GM21390 (cell line): ENCODE measurements around the gene PITRM1.

ENCODE experiments used
- ATAC-seq: cut with Tn5 transposase; IDR thresholded peaks from one replicate; pipeline ENCODE4 v1.9.1; 2021; ENCODE audit not compliant: unreplicated experiment

Gene PITRM1

DNA sequence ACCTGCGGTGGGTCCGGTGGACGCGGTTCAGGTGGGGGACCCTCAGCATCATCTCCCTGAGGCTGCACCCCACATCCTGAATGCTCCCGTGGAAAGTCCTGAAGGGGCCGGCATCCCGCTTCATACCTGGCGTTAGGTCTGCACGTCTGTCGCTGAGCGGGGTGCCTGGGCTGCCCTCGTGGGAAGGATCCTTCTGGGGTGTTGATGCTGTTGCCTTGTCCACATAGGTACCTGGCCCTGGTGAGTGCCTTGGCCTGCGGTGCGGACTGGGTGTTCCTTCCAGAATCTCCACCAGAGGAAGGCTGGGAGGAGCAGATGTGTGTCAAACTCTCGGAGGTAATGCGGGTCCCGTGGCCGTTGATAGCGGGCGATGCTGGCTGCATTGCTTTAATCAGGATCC is 67.4 kb downstream of the PITRM1 start:
- no peak for ATAC-seq

DNA sequence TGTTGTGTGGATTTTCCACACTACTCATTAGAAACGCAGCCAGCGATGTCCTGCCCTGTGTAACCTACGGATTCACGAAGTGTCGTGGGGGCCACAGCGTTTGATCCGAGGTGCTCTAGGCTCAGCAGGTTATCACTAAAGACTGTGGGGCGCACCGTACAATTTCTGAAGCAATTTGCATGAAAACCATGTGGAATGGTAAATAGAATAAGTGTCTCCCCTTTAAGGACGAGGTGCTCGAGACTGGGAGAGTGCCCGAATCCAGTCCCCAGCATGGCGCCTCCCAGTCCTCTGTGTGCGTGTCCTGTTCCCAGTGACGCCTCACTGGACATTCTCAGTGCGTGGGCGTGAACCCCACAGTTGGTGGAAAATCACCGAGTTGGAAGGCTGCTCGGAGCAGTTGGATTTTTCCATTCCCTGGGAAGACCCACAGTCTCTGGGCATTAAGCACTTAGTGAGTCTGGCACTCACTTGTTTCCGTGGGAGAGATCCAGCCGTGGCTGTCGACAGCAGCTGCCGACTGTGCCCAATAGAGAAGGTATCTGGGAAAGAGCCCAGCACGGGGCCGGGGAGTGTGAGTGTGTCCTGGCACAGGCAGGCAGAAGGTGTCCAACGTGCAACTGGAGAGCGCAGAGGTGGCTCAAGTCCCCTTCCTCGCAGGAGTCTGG is 68.2 kb downstream of the PITRM1 start:
- ATAC-seq: no peak

DNA sequence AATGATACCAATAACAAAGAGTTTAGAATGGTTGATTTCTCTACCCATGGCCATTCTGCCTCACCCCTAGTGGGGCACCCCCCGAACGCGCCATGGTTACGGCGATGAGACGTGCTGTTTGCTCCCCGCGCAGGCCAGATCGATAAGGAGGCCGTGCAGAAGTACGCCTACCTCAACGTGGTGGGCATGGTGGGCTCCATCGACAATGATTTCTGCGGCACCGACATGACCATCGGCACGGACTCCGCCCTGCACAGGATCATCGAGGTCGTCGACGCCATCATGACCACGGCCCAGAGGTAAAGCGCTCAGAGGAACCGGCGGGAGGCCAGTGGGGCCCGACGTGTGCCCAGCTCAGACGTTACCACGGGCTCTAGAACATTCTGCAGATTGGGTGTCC is 68.9 kb downstream of the PITRM1 start:
- ATAC-seq: no peak

DNA sequence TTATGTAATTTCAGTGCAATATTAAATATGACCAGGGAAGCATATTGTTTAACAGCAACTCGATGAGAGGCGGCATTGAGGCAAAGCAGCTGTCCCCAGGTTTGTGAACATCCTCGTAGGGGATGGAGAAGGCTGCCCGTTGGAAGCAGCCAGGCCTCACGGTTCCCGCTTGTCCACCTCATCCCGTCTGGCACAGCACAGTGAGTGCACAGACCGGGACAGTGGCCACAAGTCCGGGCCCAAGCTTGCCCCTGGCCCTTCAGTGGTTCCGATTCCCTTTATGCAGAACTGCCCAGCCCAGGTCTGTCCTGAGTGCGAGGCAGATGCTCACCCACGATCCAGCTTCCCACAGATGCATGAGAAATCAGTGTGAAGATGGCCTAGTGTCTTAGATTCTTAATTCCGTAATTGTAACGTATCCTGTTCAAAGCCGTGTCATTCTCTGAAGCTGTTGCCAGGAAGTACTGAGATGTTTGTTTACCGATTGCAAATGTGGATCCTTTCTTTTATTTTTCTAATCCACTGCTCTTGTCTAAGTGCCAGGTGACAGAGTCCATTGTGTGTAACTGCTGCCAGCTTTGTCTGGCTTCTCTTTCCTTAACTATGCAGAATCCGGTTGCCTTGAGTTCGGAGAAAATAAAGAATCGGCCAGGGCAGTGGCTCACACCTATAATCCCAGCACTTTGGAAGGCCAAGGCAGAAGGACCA is 69.7 kb downstream of the PITRM1 start:
- ATAC-seq: no peak

DNA sequence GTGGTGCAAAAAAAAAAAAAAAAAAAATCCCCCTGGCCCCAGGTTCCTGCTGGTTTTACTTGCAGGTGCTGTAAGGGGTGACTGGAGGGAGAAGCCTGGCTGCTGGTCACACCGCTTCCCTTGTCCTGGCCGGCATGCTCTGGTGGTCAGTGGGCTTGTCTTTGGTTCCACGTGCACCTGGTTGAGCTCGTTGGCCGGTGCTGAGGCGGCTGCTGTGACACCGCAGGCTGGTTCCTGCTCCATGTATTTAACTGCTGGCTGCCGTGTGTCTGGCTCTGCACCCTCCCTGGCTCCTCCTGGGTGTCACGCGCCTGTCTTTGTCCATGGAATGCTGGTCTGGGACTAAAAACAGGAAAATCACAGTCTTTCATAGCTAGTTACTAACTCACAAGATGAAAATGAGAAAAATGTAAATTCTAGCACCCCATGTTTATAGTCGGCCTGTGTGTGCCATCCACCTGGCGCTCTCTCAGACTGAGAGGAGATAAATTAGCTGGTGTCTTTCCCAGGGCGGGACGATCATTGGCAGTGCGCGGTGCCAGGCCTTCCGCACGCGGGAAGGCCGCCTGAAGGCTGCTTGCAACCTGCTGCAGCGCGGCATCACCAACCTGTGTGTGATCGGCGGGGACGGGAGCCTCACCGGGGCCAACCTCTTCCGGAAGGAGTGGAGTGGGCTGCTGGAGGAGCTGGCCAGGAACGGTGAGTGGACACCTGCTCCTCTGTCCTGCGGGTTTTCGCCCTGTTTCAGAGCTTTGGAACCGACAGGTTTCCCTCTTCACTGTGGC is 71.5 kb downstream of the PITRM1 start:
- ATAC-seq: no peak

DNA sequence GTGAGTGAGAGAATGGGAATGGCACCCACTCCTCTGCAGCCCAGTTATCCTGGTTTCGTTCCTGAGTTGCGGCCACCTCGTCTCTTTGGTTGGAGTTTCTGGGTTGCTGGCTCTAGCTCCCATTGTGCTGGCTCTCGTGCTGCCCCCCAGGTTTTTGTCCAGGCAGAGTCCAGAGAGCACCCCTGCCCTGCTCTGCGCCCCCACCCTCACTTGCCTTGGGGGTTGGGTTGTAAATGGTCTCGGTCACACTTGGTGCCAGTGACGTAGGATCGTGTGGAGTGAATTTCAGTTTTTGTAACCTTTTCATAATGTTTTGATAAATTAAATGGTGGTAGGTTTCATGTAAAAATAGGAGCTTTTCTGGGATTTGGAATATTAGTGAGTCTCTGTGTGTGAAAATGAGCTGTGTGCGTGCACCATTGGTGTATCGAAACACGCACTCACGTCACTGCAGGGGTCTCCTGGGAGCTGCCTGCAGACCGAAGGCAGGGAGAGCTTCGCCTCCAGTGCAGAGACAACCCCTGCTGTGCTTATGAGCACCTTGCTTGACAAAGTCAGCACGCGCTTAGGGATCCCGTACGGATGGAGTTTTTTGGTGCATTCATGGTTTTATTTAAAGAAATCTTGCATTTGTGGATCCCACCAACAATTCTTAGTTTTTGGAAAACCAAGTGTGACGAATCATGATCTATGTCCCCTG is 72.3 kb downstream of the PITRM1 start:
- ATAC-seq: no peak

DNA sequence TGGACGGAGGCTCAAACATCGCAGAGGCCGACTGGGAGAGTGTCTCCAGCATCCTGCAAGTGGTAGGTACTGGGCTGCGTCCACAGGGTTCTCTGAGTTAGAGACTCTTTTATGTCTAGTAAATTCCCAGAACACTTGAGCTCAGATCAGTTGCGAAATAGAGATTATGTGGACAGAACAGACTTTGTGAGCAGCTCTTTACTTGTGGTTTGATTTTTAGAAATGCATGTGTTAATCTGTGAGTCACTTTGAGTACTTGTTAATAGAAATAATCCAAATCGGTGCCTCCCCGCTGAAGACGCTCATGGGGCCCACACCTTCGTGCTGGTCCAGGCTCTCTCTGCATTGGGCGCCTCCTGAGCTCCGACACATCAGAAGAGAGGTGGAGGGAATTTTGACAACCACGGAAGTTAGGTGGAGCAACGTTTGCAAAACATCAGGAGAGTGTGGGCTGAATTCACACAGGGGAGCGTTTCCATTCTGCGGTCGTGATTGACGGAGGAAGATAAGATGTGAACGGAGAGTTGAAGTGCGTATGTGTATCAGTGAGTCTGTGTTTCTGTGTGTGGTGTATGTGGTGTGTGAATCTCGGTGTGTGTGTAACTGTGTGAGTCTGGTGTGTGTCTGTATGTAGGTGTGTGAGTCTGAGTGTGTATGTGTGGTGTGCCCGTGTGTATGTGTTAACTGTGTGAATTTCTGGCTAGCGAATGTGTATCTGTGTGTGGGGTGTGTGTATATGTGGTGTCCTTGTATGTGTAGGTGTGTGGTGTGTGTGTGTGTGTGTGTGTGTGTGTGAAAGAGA is 73.1 kb downstream of the PITRM1 start:
- no peak for ATAC-seq

DNA sequence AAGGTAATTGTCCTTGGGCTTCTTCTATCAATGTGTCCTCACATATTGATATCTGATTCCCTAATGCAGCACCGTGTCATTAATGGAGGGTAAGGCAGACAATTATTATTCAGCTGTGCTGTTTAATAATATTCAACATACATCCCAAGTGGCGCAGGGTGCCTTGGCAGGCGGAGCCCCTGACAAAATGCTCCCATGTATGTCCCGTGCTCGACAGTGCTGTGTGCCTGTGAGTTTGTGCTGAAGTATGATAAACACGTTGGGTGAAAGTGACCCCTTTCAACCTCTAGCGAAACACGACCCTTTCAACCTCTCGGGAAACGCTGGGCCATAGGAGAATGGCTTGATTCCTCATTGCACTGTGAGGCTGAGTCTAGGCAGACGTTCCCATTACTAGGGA is 73.9 kb downstream of the PITRM1 start:
- no peak for ATAC-seq

DNA sequence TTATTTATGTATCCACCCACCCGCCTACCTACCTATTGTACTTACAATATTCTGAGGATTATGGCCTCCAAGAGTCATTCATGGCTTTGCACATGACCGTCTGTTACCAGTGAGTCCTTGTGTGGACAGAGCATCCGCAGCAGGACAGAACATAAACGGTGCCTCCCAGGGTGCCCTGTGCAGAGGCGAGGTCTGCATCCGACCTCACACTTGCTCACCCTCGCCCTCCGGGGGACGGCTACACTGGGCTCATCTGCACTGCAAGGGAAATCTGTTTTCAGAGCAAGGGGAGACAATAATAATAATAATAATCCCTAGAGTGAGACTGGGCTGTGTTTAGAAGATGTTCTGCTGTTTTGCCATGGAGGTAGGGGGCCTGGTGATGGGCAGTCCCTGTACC is 75.4 kb downstream of the PITRM1 start:
- no peak for ATAC-seq

DNA sequence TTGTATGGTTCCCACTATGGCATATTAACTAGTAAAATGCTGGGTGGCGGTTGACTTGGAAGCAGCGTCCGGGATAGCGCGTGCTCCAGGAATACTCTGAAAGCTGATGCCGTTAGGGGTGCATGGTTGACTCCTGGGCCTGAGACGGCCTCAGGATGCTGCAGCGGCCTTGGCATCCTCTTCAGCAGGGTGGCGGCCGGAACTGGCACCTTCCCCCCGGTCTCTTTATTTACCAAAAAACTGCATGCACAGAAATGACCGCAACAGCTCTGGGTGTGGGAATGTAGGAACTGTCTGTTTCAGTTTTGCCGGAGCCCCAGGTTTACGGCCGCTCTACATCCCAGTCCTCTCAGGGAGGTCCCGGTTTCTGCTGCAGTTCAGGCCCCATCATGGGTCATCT is 76.4 kb downstream of the PITRM1 start:
- no peak for ATAC-seq

DNA sequence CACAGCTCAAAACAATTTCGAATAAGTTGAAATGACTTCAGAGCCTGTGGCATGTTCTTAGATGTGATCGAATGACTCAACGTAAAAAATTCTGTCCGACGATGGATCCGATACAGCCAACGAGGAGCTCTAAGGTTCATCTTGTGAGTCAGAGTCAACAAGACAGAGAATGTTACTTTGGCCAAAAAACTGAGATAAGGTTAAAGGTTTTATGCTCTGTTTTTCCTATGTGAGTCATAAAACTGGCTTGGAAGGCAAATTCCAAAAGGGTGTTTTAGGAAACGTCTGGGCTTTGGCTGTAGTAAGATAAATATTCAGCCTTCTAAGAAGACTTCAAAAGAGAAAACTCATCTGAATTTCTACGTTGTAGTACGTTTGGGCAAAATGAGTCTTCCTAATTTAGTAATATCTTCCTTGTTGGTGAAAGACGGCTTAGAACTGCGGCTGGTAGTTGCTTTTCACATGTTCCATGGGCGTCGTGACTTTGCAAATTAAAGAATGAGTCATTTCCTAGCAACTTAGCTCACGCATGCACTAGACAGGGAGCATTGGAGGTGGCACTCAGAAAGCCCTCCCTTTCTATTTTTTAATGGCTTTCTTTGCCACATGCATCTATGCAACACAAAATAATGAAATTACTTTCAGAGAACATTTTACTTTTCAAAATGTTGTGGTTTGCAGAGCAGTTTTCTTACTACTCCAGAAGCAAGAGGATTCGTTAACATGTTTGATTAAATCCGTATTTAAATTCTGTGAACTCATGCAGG is 77.0 kb downstream of the PITRM1 start:
- ATAC-seq: no peak

DNA sequence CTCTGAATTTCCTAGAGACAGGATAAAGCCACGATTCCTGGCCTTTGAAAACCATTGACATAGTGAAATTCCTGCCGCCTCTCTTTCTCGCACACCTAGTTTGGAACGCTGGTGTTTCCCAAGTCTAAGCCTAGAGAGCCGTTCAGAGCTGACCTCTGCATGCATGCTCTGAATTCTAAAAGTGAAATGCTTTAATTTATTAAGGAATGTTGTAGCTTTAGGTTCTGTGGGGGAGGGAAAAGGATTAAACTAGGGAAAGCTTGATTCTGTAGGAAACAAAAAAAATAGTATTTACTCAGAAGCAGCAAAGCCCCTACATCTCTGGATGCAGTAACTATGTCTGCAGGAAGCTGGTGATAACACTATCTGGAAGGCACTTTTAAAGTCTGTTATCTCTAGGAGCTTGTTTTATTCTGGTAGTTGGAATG is 78.0 kb downstream of the PITRM1 start:
- ATAC-seq: no peak

DNA sequence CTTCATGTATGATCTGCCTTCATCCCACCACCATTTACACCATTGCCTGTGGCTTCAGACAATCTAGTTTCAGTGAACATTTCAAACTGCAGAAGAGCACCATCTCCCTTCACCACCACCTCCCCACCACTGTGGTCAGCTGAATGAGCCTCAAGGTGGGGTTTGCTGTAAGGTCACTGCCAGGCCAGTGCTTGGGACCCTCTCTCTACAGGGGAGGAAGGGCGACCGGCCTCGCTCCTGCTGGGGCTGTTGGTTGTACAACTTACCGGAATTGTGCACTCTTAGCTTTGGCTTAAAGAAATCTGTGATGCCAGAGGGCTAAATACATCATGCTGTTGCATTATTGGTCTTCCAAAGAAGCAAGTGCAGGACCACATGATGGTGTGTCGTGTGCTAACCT is 78.6 kb downstream of the PITRM1 start:
- ATAC-seq: no peak

DNA sequence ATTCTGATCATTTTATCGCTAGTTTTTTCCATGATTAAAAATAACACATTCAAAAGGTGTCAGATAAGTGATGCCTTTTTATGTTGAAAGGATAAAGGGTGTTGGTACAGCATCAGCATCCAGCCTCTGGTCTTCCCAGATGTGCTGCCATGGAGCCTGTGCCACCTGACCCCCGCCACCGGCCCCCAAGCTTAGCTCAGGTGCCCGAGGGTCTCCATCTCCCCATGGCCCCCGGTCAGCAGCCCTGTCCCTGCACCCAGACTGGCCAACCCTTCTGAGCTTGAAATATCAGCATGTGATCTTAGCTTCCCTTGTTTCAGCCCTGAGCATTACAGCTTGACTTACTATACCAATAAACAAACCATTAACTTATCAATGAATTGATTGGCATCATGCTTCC is 80.7 kb downstream of the PITRM1 start:
- ATAC-seq: no peak

DNA sequence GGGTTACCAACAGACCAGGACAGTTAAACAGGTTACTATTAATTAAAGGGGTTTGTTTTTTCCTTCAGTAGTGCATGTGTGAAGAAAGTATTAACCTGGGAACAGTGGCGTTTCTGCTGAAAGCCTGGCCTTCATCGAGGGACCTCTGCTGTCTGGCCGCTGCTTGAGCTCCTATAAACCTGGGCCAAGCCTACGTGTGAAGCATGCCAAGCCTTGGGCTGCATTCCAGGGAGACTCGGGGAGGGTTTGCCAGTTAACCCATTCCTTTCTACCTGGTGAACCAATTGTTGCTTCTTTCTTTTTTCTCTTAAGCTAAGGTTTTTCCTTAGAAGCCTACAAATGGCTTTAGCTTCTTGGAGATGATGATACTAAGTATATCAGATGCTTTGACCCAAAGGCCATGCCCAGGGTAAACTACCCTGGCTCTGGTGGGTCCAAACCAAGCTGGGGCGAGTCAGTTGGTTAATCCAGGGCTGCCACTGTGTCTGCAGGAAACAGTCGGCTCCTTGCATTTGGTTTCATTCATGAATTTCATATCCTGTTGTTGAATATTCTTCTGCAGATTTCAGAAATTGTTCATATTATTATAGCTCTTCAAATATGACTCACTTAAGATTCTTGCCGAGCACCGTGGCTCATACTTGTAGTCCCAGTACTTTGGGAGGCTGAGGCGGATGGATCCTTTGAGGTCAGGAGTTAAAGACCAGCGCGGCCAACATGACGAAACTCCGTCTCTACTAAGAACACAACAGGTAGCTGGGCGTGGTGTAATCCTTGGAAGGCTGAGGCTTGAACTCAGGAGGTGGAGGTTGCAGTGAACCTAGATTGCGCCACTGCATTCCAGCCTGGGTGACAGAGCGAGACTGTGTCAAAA is 81.4 kb downstream of the PITRM1 start:
- no peak for ATAC-seq

DNA sequence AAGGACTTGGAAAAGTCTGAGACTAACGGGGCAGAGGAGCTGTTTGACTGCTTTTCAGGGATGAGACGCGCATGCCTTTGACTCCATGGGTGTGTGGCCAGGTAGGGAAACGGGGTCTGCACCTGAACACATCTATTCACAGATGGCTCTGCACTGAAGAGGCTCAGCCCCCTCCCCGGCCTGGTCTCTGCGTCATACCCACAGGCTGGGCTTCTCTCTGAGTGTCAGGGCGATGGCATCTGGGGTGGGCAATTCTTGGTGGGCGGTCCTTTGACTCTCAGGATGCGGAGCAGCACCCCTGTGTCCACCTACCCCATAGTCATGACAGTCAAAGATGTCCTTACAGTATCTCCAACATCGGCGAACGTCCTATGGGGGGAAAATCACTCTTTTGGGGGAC is 82.2 kb downstream of the PITRM1 start:
- no peak for ATAC-seq
